H1 (cell line): Measurements from ENCODE around the gene STARD9. TPM values are rescaled to one million over a fixed set of nuclear protein-coding genes. Genes with fewer than 3 reads are reported as not detected.

ENCODE experiments used
- CTCF ChIA-PET: fragments of 300-600 bp; sonication (Branson Sonifier 250); formaldehyde crosslinking; loops from one replicate; lab custom pipeline; 2021; ENCODE audit not compliant: partially characterized antibody; lab: Charles Lee
- POLR2A ChIA-PET: fragments of 300-600 bp; sonication (Branson Sonifier 250); formaldehyde crosslinking; loops from one replicate; lab custom pipeline; 2021; ENCODE audit warnings: inconsistent platforms; ENCODE audit not compliant: partially characterized antibody; lab: Charles Lee
- DNase-seq, 2 experiments: peaks; one replicate each; pipeline versions ENCODE4 v3.0.0 to v3.0.0-alpha.2; 2010 to 2022; ENCODE audit warnings: low spot score in 2 of 2, low read depth in 1 of 2, mixed read lengths in 1 of 2
- FAIRE-seq: peaks from 2 replicates; lab custom pipeline; 2011; peaks lifted over from hg19 to GRCh38; lab: Jason Lieb, UNC
- H2AFZ ChIP-seq: 2 replicates; pipeline ENCODE4 v1.8.1; 2012; ENCODE audit warnings: low read length, inconsistent platforms
- H2AK5ac ChIP-seq: 2 replicates; pipeline ENCODE4 v1.6.1; 2013; ENCODE audit warnings: low read depth, low read length
- H2BK120ac ChIP-seq: replicated peaks from 2 replicates; pipeline ENCODE3; 2013; ENCODE audit warnings: low read depth, low read length, inconsistent platforms
- H2BK12ac ChIP-seq: 2 replicates; pipeline ENCODE4 v1.6.1; 2013; ENCODE audit warnings: low read depth, low read length
- H2BK15ac ChIP-seq: 2 replicates; pipeline ENCODE4 v1.6.1; 2013; ENCODE audit warnings: low read length
- H2BK20ac ChIP-seq: 2 replicates; pipeline ENCODE4 v1.6.1; 2013; ENCODE audit warnings: low read length
- H2BK5ac ChIP-seq: 2 replicates; pipeline ENCODE4 v1.6.1; 2013; ENCODE audit warnings: low read depth, low read length
- H3K14ac ChIP-seq: 2 replicates; pipeline ENCODE4 v1.6.1; 2013; ENCODE audit warnings: inconsistent platforms; ENCODE audit not compliant: insufficient read length
- H3K18ac ChIP-seq: 2 replicates; pipeline ENCODE4 v1.6.1; 2013; ENCODE audit warnings: low read length; ENCODE audit errors: extremely low read depth
- H3K23ac ChIP-seq: 2 replicates; pipeline ENCODE4 v1.6.1; 2013; ENCODE audit warnings: inconsistent platforms; ENCODE audit not compliant: insufficient read length
- H3K23me2 ChIP-seq: 2 replicates; pipeline ENCODE4 v1.6.1; 2013; ENCODE audit warnings: low read depth, low read length
- H3K27ac ChIP-seq: 2 replicates; pipeline ENCODE4 v1.6.1; 2011; ENCODE audit warnings: low read depth, low read length, inconsistent platforms
- H3K27me3 ChIP-seq, 4 experiments: replicated peaks in 1 of 4; 1 replicate in 1 of 4; 2 replicates in 3 of 4; pipeline versions ENCODE4 v1.6.1 to v1.8.1; 2011 to 2013; ENCODE audit warnings: low read length in 3 of 4, mild to moderate bottlenecking in 3 of 4, inconsistent platforms in 2 of 4, mixed read lengths in 2 of 4, moderate library complexity in 1 of 4; ENCODE audit not compliant: control insufficient read depth in 3 of 4, insufficient read depth in 3 of 4; ENCODE audit errors: extremely low read depth in 1 of 4
- H3K36me3 ChIP-seq, 4 experiments: 2 replicates each; pipeline versions ENCODE4 v1.6.1 to v1.8.1; 2011 to 2013; ENCODE audit warnings: mild to moderate bottlenecking in 4 of 4, low read length in 3 of 4, moderate library complexity in 2 of 4, control low read depth in 1 of 4, inconsistent platforms in 1 of 4; ENCODE audit not compliant: insufficient read depth in 4 of 4, control insufficient read depth in 2 of 4
- H3K4ac ChIP-seq: replicated peaks from 2 replicates; pipeline ENCODE3; 2013; ENCODE audit warnings: low read length, low read depth, mixed read lengths, inconsistent platforms; ENCODE audit not compliant: insufficient read length
- H3K4me1 ChIP-seq, 4 experiments: replicated peaks in 1 of 4; 1 replicate in 1 of 4; 2 replicates in 3 of 4; pipeline versions ENCODE4 v1.6.1 to v1.8.1; 2011 to 2013; ENCODE audit warnings: low read length in 3 of 4, inconsistent platforms in 2 of 4, mixed read lengths in 1 of 4; ENCODE audit not compliant: insufficient read depth in 4 of 4, control insufficient read depth in 3 of 4
- H3K4me2 ChIP-seq, 2 experiments: 2 replicates each; pipeline versions ENCODE4 v1.6.1 to v1.8.1; 2011 to 2013; ENCODE audit warnings: low read depth in 2 of 2, low read length in 2 of 2, control low read depth in 1 of 2, inconsistent platforms in 1 of 2, mild to moderate bottlenecking in 1 of 2; ENCODE audit not compliant: insufficient read depth in 1 of 2
- H3K4me3 ChIP-seq, 4 experiments: fragments of 200-600, 300-600 bp in 1 of 4; sonication (generic), shearing (Covaris generic), sonication (Bioruptor Twin) in 1 of 4; 2 replicates each; pipeline versions ENCODE4 v1.5.1 to v1.8.1; 2011 to 2016; ENCODE audit warnings: low read length in 4 of 4, low read depth in 3 of 4, control low read depth in 2 of 4, inconsistent platforms in 2 of 4, mild to moderate bottlenecking in 2 of 4, mixed read lengths in 1 of 4, moderate library complexity in 1 of 4; ENCODE audit not compliant: insufficient read depth in 2 of 4; ENCODE audit errors: extremely low read depth in 1 of 4
- H3K56ac ChIP-seq: replicated peaks from 2 replicates; pipeline ENCODE3; 2013; ENCODE audit warnings: low read depth, mild to moderate bottlenecking, mixed read lengths, low read length, inconsistent platforms; ENCODE audit not compliant: insufficient read length
- H3K79me1 ChIP-seq: 2 replicates; pipeline ENCODE4 v1.6.1; 2013; ENCODE audit warnings: low read depth, low read length, control low read depth
- H3K79me2 ChIP-seq, 2 experiments: 2 replicates each; pipeline versions ENCODE4 v1.6.1 to v1.8.1; 2012 to 2013; ENCODE audit warnings: low read length in 2 of 2, mild to moderate bottlenecking in 2 of 2, inconsistent platforms in 1 of 2; ENCODE audit not compliant: insufficient read depth in 2 of 2, control insufficient read depth in 1 of 2
- H3K9ac ChIP-seq, 4 experiments: replicated peaks in 1 of 4; 1 replicate in 1 of 4; 2 replicates in 3 of 4; pipeline versions ENCODE4 v1.6.1 to v1.8.1; 2011 to 2013; ENCODE audit warnings: low read depth in 3 of 4, low read length in 3 of 4, control low read depth in 2 of 4, mild to moderate bottlenecking in 2 of 4, moderate library complexity in 2 of 4, inconsistent platforms in 1 of 4; ENCODE audit errors: extremely low read depth in 1 of 4
- H3K9me3 ChIP-seq, 2 experiments: 2 replicates each; pipeline versions ENCODE4 v1.6.1 to v1.8.1; 2012 to 2013; ENCODE audit warnings: mild to moderate bottlenecking in 2 of 2, moderate library complexity in 2 of 2, control low read depth in 1 of 2, inconsistent platforms in 1 of 2, low read depth in 1 of 2, low read length in 1 of 2, mixed read lengths in 1 of 2; ENCODE audit not compliant: insufficient read depth in 2 of 2
- H4K20me1 ChIP-seq, 2 experiments: replicated peaks in 1 of 2; 2 replicates each; pipeline versions ENCODE3 to v1.8.1; 2011 to 2013; ENCODE audit warnings: inconsistent platforms in 2 of 2, low read length in 2 of 2, mild to moderate bottlenecking in 1 of 2; ENCODE audit not compliant: insufficient read depth in 2 of 2, control insufficient read depth in 1 of 2
- H4K5ac ChIP-seq: 2 replicates; pipeline ENCODE4 v1.6.1; 2013; ENCODE audit warnings: low read length, low read depth, mixed read lengths, inconsistent platforms; ENCODE audit not compliant: insufficient read length
- H4K8ac ChIP-seq: 2 replicates; pipeline ENCODE4 v1.8.0; 2013; ENCODE audit warnings: mild to moderate bottlenecking, moderate library complexity, low read length, inconsistent platforms; ENCODE audit not compliant: insufficient read depth; ENCODE audit errors: extremely low read depth
- H4K91ac ChIP-seq: replicated peaks from 2 replicates; pipeline ENCODE3; 2013; ENCODE audit warnings: low read length, mixed read lengths, inconsistent platforms; ENCODE audit not compliant: insufficient read length
- CBX5 ChIP-seq: fragments of 300-800, 300-1000 bp; sonication (generic); IDR thresholded peaks from 2 replicates; pipeline ENCODE4 v1.7.1; 2016; ENCODE audit warnings: antibody characterized with exemption, low read length, low read depth
- CTBP2 ChIP-seq: IDR thresholded peaks from 2 replicates; pipeline ENCODE4 v1.7.0; 2011; ENCODE audit warnings: borderline replicate concordance, mild to moderate bottlenecking, moderate library complexity, mixed read lengths, low read length; ENCODE audit not compliant: insufficient read depth, insufficient read length
- E2F6 ChIP-seq: IDR thresholded peaks from 2 replicates; pipeline ENCODE4 v1.6.1; 2012; ENCODE audit warnings: inconsistent platforms
- HDAC2 ChIP-seq, 2 experiments: fragments of 300-600 bp in 1 of 2; sonication (generic) in 1 of 2; IDR thresholded peaks; 2 replicates each; pipeline ENCODE4 v1.6.1; 2011 to 2012; ENCODE audit warnings: low read depth in 2 of 2, low read length in 2 of 2, mild to moderate bottlenecking in 2 of 2, moderate library complexity in 2 of 2, borderline replicate concordance in 1 of 2, inconsistent platforms in 1 of 2
- POU5F1 ChIP-seq: IDR thresholded peaks from 2 replicates; pipeline ENCODE4 v1.6.1; 2011; ENCODE audit warnings: low read depth, mild to moderate bottlenecking, low read length, moderate library complexity
- RFX5 ChIP-seq: IDR thresholded peaks from 2 replicates; pipeline ENCODE4 v1.6.1; 2011; ENCODE audit warnings: low read depth, low read length, improper control_type of control experiment, borderline replicate concordance
- SAP30 ChIP-seq: fragments of 300-600 bp; sonication (generic); IDR thresholded peaks from 2 replicates; pipeline ENCODE4 v1.7.1; 2012; ENCODE audit warnings: low read length, moderate library complexity, mild to moderate bottlenecking, inconsistent platforms; ENCODE audit not compliant: insufficient read depth, insufficient replicate concordance
- SIN3A ChIP-seq, 2 experiments: IDR thresholded peaks in 1 of 2; conservative IDR thresholded peaks in 1 of 2; 2 replicates each; pipeline ENCODE4 v1.6.1; 2011 to 2012; ENCODE audit warnings: low read length in 2 of 2, improper control_type of control experiment in 1 of 2, low read depth in 1 of 2, mild to moderate bottlenecking in 1 of 2
- TAF7 ChIP-seq: optimal IDR thresholded peaks from 2 replicates; pipeline ENCODE3; 2011; ENCODE audit warnings: low read depth, mild to moderate bottlenecking, inconsistent platforms, low read length, moderate library complexity, borderline replicate concordance
- YY1 ChIP-seq: IDR thresholded peaks from 2 replicates; pipeline ENCODE4 v1.6.1; 2011; ENCODE audit warnings: low read depth, mild to moderate bottlenecking, low read length
- WGBS, 2 experiments: shearing (Covaris generic) in 1 of 2; methylation state at CpG; one replicate each; pipeline versions ENCODE4 v1.1.6 to v1.1.7; 2013 to 2015; ENCODE audit warnings: low lambda C conversion rate in 2 of 2, mixed read lengths in 2 of 2, inconsistent platforms in 1 of 2, low coverage in 1 of 2, missing lambda C conversion rate in 1 of 2; ENCODE audit not compliant: insufficient replicate concordance in 2 of 2, insufficient coverage in 1 of 2, insufficient read length in 1 of 2; ENCODE audit errors: extremely low coverage in 1 of 2, missing lambda C conversion rate in 1 of 2; 5-methylcytosine and 5-hydroxymethylcytosine counted together
- polyA plus RNA-seq, 7 experiments: library from polyadenylated mRNA; depleted of rRNA in 3 of 7; stranded (reverse) in 5 of 7; unstranded in 2 of 7; fragments of >200 nt in 5 of 7; fragments of 200-250 nt in 2 of 7; gene quantifications; 1 replicate in 5 of 7; 2 replicates in 1 of 7; 4 replicates in 1 of 7; pipeline versions ENCODE4 v1.2.1 to v1.2.3, GENCODE V29; 2011 to 2013; ENCODE audit warnings: missing spikeins in 2 of 7, mixed read lengths in 2 of 7
- total RNA-seq: library from RNA; stranded (reverse); fragmentation: NEBNext Ultra II Directional; extraction: Animal tissue kit (Norgen Biotek cat#: 25700); gene quantifications from 2 replicates; pipeline ENCODE4 v1.2.1, GENCODE V29; 2021

STARD9 gene
- total and polyA plus RNA-seq, 2 of the 8 experiments (the other 6 are each of a cell fraction or from before 2014, with no cell fraction given), result 2.8 to 7.0 TPM

- peaks cover 0 to 10% (median 2%) of the 10 kb centered on the region in 4 experiments; a peak in 3 of 8 replicates for H3K36me3 ChIP-seq
- H3K4ac ChIP-seq, result no peak overlapping the region
- H3K4me2 ChIP-seq, result no peak overlapping the region
- H3K79me2 ChIP-seq, result no peaks in the 10 kb centered on the region
- no peak overlapping the region for H4K91ac ChIP-seq
- no peaks in the 10 kb centered on the region for H3K79me1 ChIP-seq
- no peak overlapping the region for H2AFZ ChIP-seq
- no peak overlapping the region for H3K23ac ChIP-seq
- no peaks in the 10 kb centered on the region for H4K20me1 ChIP-seq
- H2BK20ac ChIP-seq, result no peak overlapping the region
- POLR2A ChIA-PET, result interaction anchor here (1.3 kb wide), 2 partner anchors 11 to 15 kb away, joined by 4 to 5 read pairs; no protein-coding TSS in a partner anchor
- no peaks in the 10 kb centered on the region for H3K27me3 ChIP-seq
- no peak overlapping the region for H4K5ac ChIP-seq
- no peaks in the 10 kb centered on the region for H3K4me1 ChIP-seq
- no peak overlapping the region for H2BK5ac ChIP-seq
- H3K18ac ChIP-seq, result no peak overlapping the region
- H2BK12ac ChIP-seq, result no peak overlapping the region
- no peak for FAIRE-seq
- no peak overlapping the region for H3K9ac ChIP-seq
- no peak overlapping the region for H3K27ac ChIP-seq
- CTCF ChIA-PET, result interaction anchor here (5.5 kb wide), 1 partner anchor 12 kb away, joined by 31 read pairs; no protein-coding TSS in a partner anchor
- no peak overlapping the region for H2BK120ac ChIP-seq
- WGBS, 2 experiments, result 84% methylated on average over 5 of the region's 5 CpGs; no CpG with 5 or more reads in 1 of the 2 experiments
- no peak overlapping the region for H3K4me3 ChIP-seq
- H4K8ac ChIP-seq, result no peak overlapping the region
- DNase-seq, result no peak
- no peak overlapping the region for H3K14ac ChIP-seq
- no peak overlapping the region for H2BK15ac ChIP-seq
- H3K9me3 ChIP-seq, result no peaks in the 10 kb centered on the region
- no peak overlapping the region for H3K56ac ChIP-seq
- no peak for TF ChIP-seq E2F6
- no peak for TF ChIP-seq RFX5
- TF ChIP-seq SAP30, result no peak
- TF ChIP-seq SIN3A (conservative IDR thresholded peaks at IDR 0.05 in 1 of 2, IDR thresholded peaks at IDR 0.05 in 1 of 2; ENCODE audit: low read depth in 1 of 2, low read length in 2 of 2), result no peak
- TF ChIP-seq CBX5, result no peak
- no peak for TF ChIP-seq TAF7
- no peak for TF ChIP-seq YY1
- TF ChIP-seq HDAC2 (IDR thresholded peaks at IDR 0.05; ENCODE audit: borderline replicate concordance in 1 of 2, low read depth in 2 of 2, low read length in 2 of 2), result no peak
- TF ChIP-seq POU5F1, result no peak
- no peak for TF ChIP-seq CTBP2
- H3K23me2 ChIP-seq, result 0 out of 2 replicates have a peak, but pooled peaks cover 1% of the 10 kb centered on the region
- H2AK5ac ChIP-seq, result no peak overlapping the region
Measured at GRCh38 chr15:42716125-42716524, 140.7 kb downstream of the STARD9 start.
